Loucy (cell line): ENCODE data around the gene CHIT1.

Experiments
- H2AFZ ChIP-seq: fragments of 200-600 bp; sonication (generic); 2 replicates; pipeline ENCODE4 v1.6.0; 2016; ENCODE audit warnings: antibody characterized with exemption, mild to moderate bottlenecking, low read length, moderate library complexity
- H3F3A ChIP-seq: fragments of 200-600 bp; 2 replicates; pipeline ENCODE4 v1.6.0; 2016; ENCODE audit warnings: antibody characterized with exemption, low read depth, mild to moderate bottlenecking
- H3K27me3 ChIP-seq: fragments of 200-600 bp; sonication (generic); 2 replicates; pipeline ENCODE4 v1.6.1; 2014; ENCODE audit warnings: low read length, mild to moderate bottlenecking; ENCODE audit not compliant: insufficient read depth, poor library complexity, severe bottlenecking
- H3K36me3 ChIP-seq: fragments of 200-600 bp; sonication (generic); 2 replicates; pipeline ENCODE4 v1.6.1; 2016; ENCODE audit warnings: low read length; ENCODE audit not compliant: insufficient read depth
- H3K4me1 ChIP-seq: fragments of 200-600 bp; sonication (generic); 2 replicates; pipeline ENCODE4 v1.5.1; 2014; ENCODE audit warnings: low read length, mild to moderate bottlenecking; ENCODE audit not compliant: insufficient read depth, poor library complexity, severe bottlenecking
- H3K4me2 ChIP-seq: fragments of 200-600 bp; sonication (generic); 2 replicates; pipeline ENCODE4 v1.6.0; 2014; ENCODE audit warnings: antibody characterized with exemption, low read length, low read depth, mild to moderate bottlenecking; ENCODE audit not compliant: poor library complexity, severe bottlenecking
- H3K4me3 ChIP-seq: fragments of 200-600 bp; sonication (generic); 2 replicates; pipeline ENCODE4 v1.5.1; 2014; ENCODE audit warnings: low read length, mild to moderate bottlenecking, mixed read lengths; ENCODE audit not compliant: poor library complexity, severe bottlenecking
- H3K79me2 ChIP-seq: fragments of 200-600 bp; sonication (generic); 2 replicates; pipeline ENCODE4 v1.6.1; 2014; ENCODE audit warnings: low read length; ENCODE audit not compliant: insufficient read depth
- H3K9ac ChIP-seq: fragments of 200-600 bp; sonication (generic); 2 replicates; pipeline ENCODE4 v1.6.0; 2014; ENCODE audit warnings: mild to moderate bottlenecking, low read depth, low read length, moderate library complexity; ENCODE audit not compliant: poor library complexity, severe bottlenecking
- H3K9me2 ChIP-seq: fragments of 200-600 bp; sonication (generic); replicated peaks from 2 replicates; pipeline ENCODE4 v1.6.1; 2016; ENCODE audit warnings: low read depth, low read length, mixed read lengths
- H3K9me3 ChIP-seq: fragments of 200-600 bp; sonication (generic); 2 replicates; pipeline ENCODE4 v1.6.1; 2014; ENCODE audit warnings: mild to moderate bottlenecking, antibody characterized with exemption, low read length, low read depth; ENCODE audit not compliant: insufficient read depth
- H4K20me1 ChIP-seq: fragments of 200-600 bp; sonication (generic); 2 replicates; pipeline ENCODE4 v1.6.0; 2014; ENCODE audit warnings: antibody characterized with exemption, low read length, mild to moderate bottlenecking; ENCODE audit not compliant: insufficient read depth, poor library complexity, severe bottlenecking
- EZH2phosphoT487 ChIP-seq: fragments of 200-600 bp; IDR thresholded peaks from 2 replicates; pipeline ENCODE4 v1.6.1; 2018; ENCODE audit warnings: antibody characterized with exemption, mild to moderate bottlenecking, moderate library complexity, borderline replicate concordance
- TF ChIP-seq, protein P1 (sequence below): fragments of 200-600 bp; sonication (generic); conservative IDR thresholded peaks from 2 replicates; pipeline ENCODE4 v1.5.1; 2014; ENCODE audit warnings: mild to moderate bottlenecking, antibody characterized with exemption, low read length

Gene CHIT1

DNA sequence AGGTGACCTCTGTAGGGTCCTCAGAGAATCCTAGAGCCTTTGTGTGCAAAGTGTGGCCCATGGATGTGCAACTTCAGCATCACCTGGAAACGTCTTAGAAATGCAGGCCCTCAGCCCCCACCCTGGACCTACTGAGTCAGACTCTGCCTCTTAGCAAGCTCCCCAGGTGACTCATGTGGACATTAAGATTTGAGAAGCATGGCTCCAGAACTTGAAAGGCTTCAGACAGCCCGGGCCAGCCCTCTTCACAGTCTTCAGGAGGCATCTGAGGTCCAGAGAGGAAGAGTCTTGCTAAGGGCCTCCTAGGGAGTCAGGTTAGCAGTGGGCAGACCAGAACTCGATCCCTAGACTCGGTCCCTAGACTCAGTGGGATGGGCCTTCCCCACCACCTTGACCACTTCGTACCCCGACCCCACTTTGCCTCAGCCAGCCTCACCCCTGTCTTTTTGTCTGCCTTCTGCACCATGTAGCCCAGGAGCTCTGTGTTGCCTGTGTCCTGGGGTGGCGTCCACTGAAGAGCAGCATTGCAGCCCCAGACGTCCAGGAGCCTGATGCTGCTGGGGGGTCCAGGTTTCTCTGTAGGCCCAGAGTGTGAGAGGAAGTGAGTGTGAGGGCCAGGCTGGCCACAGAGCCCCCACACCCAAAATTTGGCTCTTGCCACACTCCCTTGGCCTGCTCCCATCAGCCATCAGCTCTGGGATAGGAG, 58.7 kb downstream of the CHIT1 start:
- peaks cover 18% of the 10 kb centered on the region for H3K4me1 ChIP-seq
- no peaks in the 10 kb centered on the region for H3K9me3 ChIP-seq
- no peak overlapping the region for H3K4me2 ChIP-seq
- H3K36me3 ChIP-seq: no peaks in the 10 kb centered on the region
- no peaks in the 10 kb centered on the region for H3F3A ChIP-seq
- no peaks in the 10 kb centered on the region for H4K20me1 ChIP-seq
- no peaks in the 10 kb centered on the region for H3K27me3 ChIP-seq
- no peak overlapping the region for H3K9ac ChIP-seq
- no peak overlapping the region for H3K4me3 ChIP-seq
- H2AFZ ChIP-seq: no peak overlapping the region
- H3K79me2 ChIP-seq: no peaks in the 10 kb centered on the region
- no peak for TF ChIP-seq EZH2phosphoT487
- TF ChIP-seq, protein P1, sequence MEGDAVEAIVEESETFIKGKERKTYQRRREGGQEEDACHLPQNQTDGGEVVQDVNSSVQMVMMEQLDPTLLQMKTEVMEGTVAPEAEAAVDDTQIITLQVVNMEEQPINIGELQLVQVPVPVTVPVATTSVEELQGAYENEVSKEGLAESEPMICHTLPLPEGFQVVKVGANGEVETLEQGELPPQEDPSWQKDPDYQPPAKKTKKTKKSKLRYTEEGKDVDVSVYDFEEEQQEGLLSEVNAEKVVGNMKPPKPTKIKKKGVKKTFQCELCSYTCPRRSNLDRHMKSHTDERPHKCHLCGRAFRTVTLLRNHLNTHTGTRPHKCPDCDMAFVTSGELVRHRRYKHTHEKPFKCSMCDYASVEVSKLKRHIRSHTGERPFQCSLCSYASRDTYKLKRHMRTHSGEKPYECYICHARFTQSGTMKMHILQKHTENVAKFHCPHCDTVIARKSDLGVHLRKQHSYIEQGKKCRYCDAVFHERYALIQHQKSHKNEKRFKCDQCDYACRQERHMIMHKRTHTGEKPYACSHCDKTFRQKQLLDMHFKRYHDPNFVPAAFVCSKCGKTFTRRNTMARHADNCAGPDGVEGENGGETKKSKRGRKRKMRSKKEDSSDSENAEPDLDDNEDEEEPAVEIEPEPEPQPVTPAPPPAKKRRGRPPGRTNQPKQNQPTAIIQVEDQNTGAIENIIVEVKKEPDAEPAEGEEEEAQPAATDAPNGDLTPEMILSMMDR: no peak
- no peaks in the 10 kb centered on the region for H3K9me2 ChIP-seq

DNA sequence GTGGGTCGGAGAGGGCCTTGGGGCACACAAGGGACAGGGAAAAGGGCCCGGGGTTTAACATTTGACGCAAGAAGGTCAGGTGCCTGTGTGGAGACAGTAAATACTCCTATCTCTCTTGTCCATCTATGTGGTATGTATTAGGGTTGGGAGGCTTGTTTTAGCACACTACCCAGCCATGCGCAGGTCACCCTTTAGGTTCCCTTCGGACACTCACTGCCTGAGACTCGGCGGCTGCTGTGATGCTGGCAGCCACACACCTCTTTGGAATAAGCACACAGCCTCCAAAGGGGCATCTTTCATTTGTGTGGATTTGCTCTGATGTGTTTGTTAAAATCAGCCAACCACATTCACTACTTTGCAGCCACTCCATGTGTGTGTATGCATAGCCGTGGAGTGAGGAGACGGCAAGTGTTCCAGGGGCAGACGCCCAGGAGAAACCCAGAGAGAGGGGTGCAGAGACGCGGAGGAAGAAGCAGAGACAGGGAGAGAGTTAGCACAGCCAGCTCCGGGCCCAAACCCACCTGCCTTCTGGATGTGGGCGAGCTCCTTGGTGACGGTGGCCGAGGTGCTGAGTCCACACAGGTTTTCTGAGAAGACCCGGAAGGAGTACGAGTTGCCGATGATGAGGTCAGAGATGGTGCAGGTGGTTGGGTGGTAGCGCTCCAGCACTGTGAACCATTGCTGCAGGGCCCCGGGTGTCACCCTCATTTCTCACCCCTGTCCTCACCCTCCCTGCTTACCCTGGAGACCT, 59.5 kb downstream of the CHIT1 start:
- Histone ChIP-seq H3K79me2 (no peaks in the 10 kb centered on the region), H3K36me3 (no peaks in the 10 kb centered on the region), H3K9me3 (no peaks in the 10 kb centered on the region), H3K9ac (no peak overlapping the region), H3F3A (no peaks in the 10 kb centered on the region), H3K4me2 (no peak overlapping the region), H3K4me3 (no peak overlapping the region), H2AFZ (no peak overlapping the region), H3K4me1 (peaks cover 18% of the 10 kb centered on the region), H4K20me1 (no peaks in the 10 kb centered on the region), H3K9me2 (no peaks in the 10 kb centered on the region), H3K27me3 (no peaks in the 10 kb centered on the region)
- TF ChIP-seq, protein P1: no peak
- TF ChIP-seq EZH2phosphoT487: no peak

DNA sequence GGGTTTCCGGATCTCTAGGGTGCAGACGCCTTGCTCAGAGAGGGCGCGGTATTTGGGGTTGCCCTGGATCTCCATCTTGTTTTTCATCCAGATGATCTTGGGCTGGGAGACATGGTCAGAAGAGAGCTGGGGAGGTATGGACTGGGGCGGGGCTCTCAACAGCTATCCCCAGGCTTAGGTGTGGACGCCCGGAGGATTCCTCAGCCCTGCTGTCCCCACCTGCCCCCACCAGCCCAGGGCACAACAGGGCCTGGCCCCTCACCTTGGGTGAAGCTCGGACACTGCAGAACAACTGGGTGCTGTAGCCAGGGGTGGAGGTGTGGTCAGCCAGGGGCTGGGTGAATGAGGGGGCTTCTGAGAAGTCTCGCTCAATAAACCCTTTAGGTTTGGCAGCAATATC, 60.5 kb downstream of the CHIT1 start:
- no peaks in the 10 kb centered on the region for H3K9me2 ChIP-seq
- no peaks in the 10 kb centered on the region for H3K79me2 ChIP-seq
- H3K9me3 ChIP-seq: no peaks in the 10 kb centered on the region
- no peaks in the 10 kb centered on the region for H4K20me1 ChIP-seq
- H2AFZ ChIP-seq: no peak overlapping the region
- H3K4me2 ChIP-seq: no peak overlapping the region
- no peak for TF ChIP-seq EZH2phosphoT487
- TF ChIP-seq, protein P1: no peak
- no peaks in the 10 kb centered on the region for H3K36me3 ChIP-seq
- H3K4me3 ChIP-seq: no peak overlapping the region
- H3K27me3 ChIP-seq: no peaks in the 10 kb centered on the region
- no peaks in the 10 kb centered on the region for H3F3A ChIP-seq
- H3K4me1 ChIP-seq: peaks cover 16% of the 10 kb centered on the region
- H3K9ac ChIP-seq: no peak overlapping the region
